HG03045 (cell line): ENCODE data around the gene RHCG.
A peak's percentile ranks its signal among the peaks of the same experiment; 100 is the strongest.

Experiments used
- ATAC-seq: cut with Tn5 transposase; IDR thresholded peaks from one replicate; pipeline ENCODE4 v1.9.1; 2021; ENCODE audit warnings: mild to moderate bottlenecking, moderate library complexity; ENCODE audit not compliant: unreplicated experiment

Gene RHCG

GRCh38 chr15:89446255-89446891 is 50.0 kb downstream of the RHCG start:
- no peak for ATAC-seq

GRCh38 chr15:89445518-89445917 is 50.9 kb downstream of the RHCG start:
- ATAC-seq = no peak

- no peak for ATAC-seq
These were observed 51.9 kb downstream of the RHCG start for GRCh38 chr15:89444241-89445225.

- no peak for ATAC-seq
These were observed 52.8 kb downstream of the RHCG start for GRCh38 chr15:89443581-89443980.

- no peak for ATAC-seq
These were observed 53.6 kb downstream of the RHCG start for GRCh38 chr15:89442671-89443307.

- no peak for ATAC-seq
These were observed 54.2 kb downstream of the RHCG start for GRCh38 chr15:89442155-89442554.

- peak; percentile 87 for ATAC-seq
These were observed 55.0 kb downstream of the RHCG start for GRCh38 chr15:89441295-89441812.

GRCh38 chr15:89439764-89440163 is 56.6 kb downstream of the RHCG start:
- no peak for ATAC-seq

- no peak for ATAC-seq
These were observed 59.6 kb downstream of the RHCG start for GRCh38 chr15:89436560-89437311.

GRCh38 chr15:89435362-89435761 is 61.0 kb downstream of the RHCG start:
- no peak for ATAC-seq

- ATAC-seq = no peak
These were observed 62.7 kb downstream of the RHCG start for GRCh38 chr15:89433686-89434085.

- ATAC-seq = peak; percentile 87
These were observed 65.6 kb downstream of the RHCG start for GRCh38 chr15:89430530-89431341.

- no peak for ATAC-seq
These were observed 66.4 kb downstream of the RHCG start for GRCh38 chr15:89429986-89430385.

GRCh38 chr15:89429023-89429422 is 67.4 kb downstream of the RHCG start:
- no peak for ATAC-seq

GRCh38 chr15:89428246-89428645 is 68.1 kb downstream of the RHCG start:
- no peak for ATAC-seq

GRCh38 chr15:89426500-89426899 is 69.9 kb downstream of the RHCG start:
- no peak for ATAC-seq

GRCh38 chr15:89423981-89424380 is 72.4 kb downstream of the RHCG start:
- no peak for ATAC-seq
